ENCODE measurements around the gene HSPA12B. TPM values are rescaled to one million over a fixed set of nuclear protein-coding genes. Genes with fewer than 3 reads are reported as not detected.

Gene HSPA12B
- total and polyA plus RNA-seq, 2 of the 13 experiments (the other 11 are each of a cell fraction or from before 2014, with no cell fraction given), result 0.01 TPM; not detected in 1

GRCh38 chr20:3739054-3739925 is 6.8 kb downstream of the HSPA12B start (continued):
- TF ChIP-seq SOX6 (IDR thresholded peaks at IDR 0.05), result no peak
- no peak for TF ChIP-seq SOX6 (CRISPR knock-in tag; IDR thresholded peaks at IDR 0.05)
- TF ChIP-seq KLF6 (CRISPR knock-in tag; IDR thresholded peaks at IDR 0.05), result no peak
- no peak for TF ChIP-seq NONO (IDR thresholded peaks at IDR 0.05)
- peak; percentile 30; the same call in 1 of the 2 replicates for TF ChIP-seq NONO (CRISPR knock-in tag; conservative IDR thresholded peaks at IDR 0.05)
- no peak for TF ChIP-seq ARNT (IDR thresholded peaks at IDR 0.05)
- TF ChIP-seq RBM39 (IDR thresholded peaks at IDR 0.05; ENCODE audit: low read depth, low read length, poor library complexity, severe bottlenecking), result no peak
- no peak for TF ChIP-seq EHMT2 (IDR thresholded peaks at IDR 0.05; ENCODE audit: borderline replicate concordance, low read depth, low read length)
- no peak for TF ChIP-seq SP5 (CRISPR knock-in tag; IDR thresholded peaks at IDR 0.05; ENCODE audit: borderline replicate concordance, low read depth)
- TF ChIP-seq GATAD1 (CRISPR knock-in tag; IDR thresholded peaks at IDR 0.05), result no peak
- TF ChIP-seq ZNF33A (CRISPR knock-in tag; IDR thresholded peaks at IDR 0.05; ENCODE audit: borderline replicate concordance), result no peak
- no peak for TF ChIP-seq DMAP1 (CRISPR knock-in tag; IDR thresholded peaks at IDR 0.05)
- peak; percentile 64 for TF ChIP-seq TFDP2 (CRISPR knock-in tag; IDR thresholded peaks at IDR 0.05)
- 0 out of 2 replicates have a peak, but pooled peaks have one; percentile 20 for TF ChIP-seq IKZF5 (CRISPR knock-in tag; IDR thresholded peaks at IDR 0.05)
- no peak for TF ChIP-seq TCF12 (IDR thresholded peaks at IDR 0.05)
- TF ChIP-seq TCF12 (CRISPR knock-in tag; IDR thresholded peaks at IDR 0.05), result no peak; the same call in 1 of the 2 replicates
- no peak for TF ChIP-seq CTCF (CRISPR knock-in tag; IDR thresholded peaks at IDR 0.05)
- TF ChIP-seq ZNF225 (CRISPR knock-in tag; IDR thresholded peaks at IDR 0.05), result peak; percentile 81; the same call in 1 of the 2 replicates
- no peak for TF ChIP-seq ZNF20 (CRISPR knock-in tag; IDR thresholded peaks at IDR 0.05)
- no peak for TF ChIP-seq ZHX2 (IDR thresholded peaks at IDR 0.05; ENCODE audit: low read depth)
- TF ChIP-seq ZHX2 (CRISPR knock-in tag; IDR thresholded peaks at IDR 0.05; ENCODE audit: borderline replicate concordance), result no peak

Data from HepG2 (cell line).